ENCODE measurements around the gene EHBP1L1.

EHBP1L1 gene

DNA sequence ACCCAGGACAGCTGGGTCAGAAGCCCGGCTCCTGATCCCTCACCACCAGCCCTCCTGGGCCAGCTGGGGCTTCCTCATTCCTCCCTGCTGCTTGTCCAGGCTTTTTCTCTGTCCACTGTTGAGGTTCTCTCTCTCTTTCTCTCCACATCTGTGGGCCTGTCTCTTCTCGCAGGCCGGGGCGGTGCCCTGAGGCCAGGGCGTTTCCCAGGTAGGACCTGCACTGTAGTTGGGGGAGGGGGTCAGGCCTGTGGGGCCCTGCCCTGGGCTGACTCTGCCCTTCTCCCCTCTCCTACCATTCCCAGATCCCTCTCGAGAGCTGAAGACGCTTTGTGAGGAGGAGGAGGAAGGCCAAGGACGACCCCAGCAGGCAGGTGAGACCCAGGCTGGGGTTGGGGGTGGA, 4.9 kb downstream of the EHBP1L1 start:
- peaks cover 18% of the 10 kb centered on the region for H3K79me2 ChIP-seq (ENCODE audit: insufficient read depth, low read length)
- no peaks in the 10 kb centered on the region for H3K27me3 ChIP-seq (ENCODE audit: insufficient read depth, low read length, poor library complexity)
- H3K9ac ChIP-seq (ENCODE audit: low read depth, low read length): no peak overlapping the region
- peaks cover 5% of the 10 kb centered on the region for H4K20me1 ChIP-seq (ENCODE audit: insufficient read depth, low read length)
- DNase-seq (no peak), ATAC-seq (ENCODE audit: insufficient read depth, low read depth) (no peak)
- H3K4me2 ChIP-seq (ENCODE audit: insufficient read depth, low read length): no peak overlapping the region
- no peak for TF ChIP-seq EZH2 (IDR thresholded peaks at IDR 0.05; ENCODE audit: borderline replicate concordance, low read depth, low read length, severe bottlenecking)
- TF ChIP-seq, protein P1, sequence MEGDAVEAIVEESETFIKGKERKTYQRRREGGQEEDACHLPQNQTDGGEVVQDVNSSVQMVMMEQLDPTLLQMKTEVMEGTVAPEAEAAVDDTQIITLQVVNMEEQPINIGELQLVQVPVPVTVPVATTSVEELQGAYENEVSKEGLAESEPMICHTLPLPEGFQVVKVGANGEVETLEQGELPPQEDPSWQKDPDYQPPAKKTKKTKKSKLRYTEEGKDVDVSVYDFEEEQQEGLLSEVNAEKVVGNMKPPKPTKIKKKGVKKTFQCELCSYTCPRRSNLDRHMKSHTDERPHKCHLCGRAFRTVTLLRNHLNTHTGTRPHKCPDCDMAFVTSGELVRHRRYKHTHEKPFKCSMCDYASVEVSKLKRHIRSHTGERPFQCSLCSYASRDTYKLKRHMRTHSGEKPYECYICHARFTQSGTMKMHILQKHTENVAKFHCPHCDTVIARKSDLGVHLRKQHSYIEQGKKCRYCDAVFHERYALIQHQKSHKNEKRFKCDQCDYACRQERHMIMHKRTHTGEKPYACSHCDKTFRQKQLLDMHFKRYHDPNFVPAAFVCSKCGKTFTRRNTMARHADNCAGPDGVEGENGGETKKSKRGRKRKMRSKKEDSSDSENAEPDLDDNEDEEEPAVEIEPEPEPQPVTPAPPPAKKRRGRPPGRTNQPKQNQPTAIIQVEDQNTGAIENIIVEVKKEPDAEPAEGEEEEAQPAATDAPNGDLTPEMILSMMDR (IDR thresholded peaks at IDR 0.05; ENCODE audit: borderline replicate concordance, extremely low read depth, low read length, poor library complexity, severe bottlenecking): no peak
- peaks cover 47% of the 10 kb centered on the region for H3K36me3 ChIP-seq (ENCODE audit: insufficient read depth, low read length)
- H3K27ac ChIP-seq (ENCODE audit: low read length): no peak overlapping the region
- peaks cover 21% of the 10 kb centered on the region for H3K4me1 ChIP-seq (ENCODE audit: insufficient read depth, low read length)
- H3K9me3 ChIP-seq (ENCODE audit: insufficient read depth, low read length, severe bottlenecking): no peaks in the 10 kb centered on the region
- H3K4me3 ChIP-seq (ENCODE audit: low read depth in 1 of 2, low read length in 2 of 2): no peak overlapping the region
- H2AFZ ChIP-seq (ENCODE audit: low read depth, low read length): no peak overlapping the region

DNA sequence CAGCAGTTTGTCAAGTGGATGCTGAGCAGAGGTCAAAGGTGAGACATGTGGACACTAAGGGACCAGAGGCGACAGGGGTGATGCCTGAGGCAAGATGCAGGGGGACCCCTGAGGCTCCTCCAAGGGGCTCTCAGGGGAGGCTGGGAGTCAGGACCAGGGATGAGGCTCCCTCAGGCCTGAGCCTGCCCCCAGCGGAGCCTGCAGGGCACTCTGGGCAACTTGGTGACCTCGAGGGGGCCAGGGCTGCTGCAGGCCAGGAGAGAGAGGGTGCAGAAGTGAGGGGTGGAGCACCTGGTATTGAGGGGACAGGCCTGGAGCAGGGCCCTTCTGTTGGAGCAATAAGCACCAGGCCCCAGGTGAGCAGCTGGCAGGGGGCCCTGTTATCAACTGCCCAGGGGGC, 6.1 kb downstream of the EHBP1L1 start:
- TF ChIP-seq, protein P1 (IDR thresholded peaks at IDR 0.05; ENCODE audit: borderline replicate concordance, extremely low read depth, low read length, poor library complexity, severe bottlenecking): no peak
- TF ChIP-seq EZH2 (IDR thresholded peaks at IDR 0.05; ENCODE audit: borderline replicate concordance, low read depth, low read length, severe bottlenecking): no peak
- no peak for ATAC-seq (ENCODE audit: insufficient read depth, low read depth)
- no peak overlapping the region for H3K9ac ChIP-seq (ENCODE audit: low read depth, low read length)
- no peak overlapping the region for H3K4me2 ChIP-seq (ENCODE audit: insufficient read depth, low read length)
- H3K4me3 ChIP-seq (ENCODE audit: low read depth in 1 of 2, low read length in 2 of 2): no peak overlapping the region
- no peak overlapping the region for H2AFZ ChIP-seq (ENCODE audit: low read depth, low read length)
- no peaks in the 10 kb centered on the region for H3K9me3 ChIP-seq (ENCODE audit: insufficient read depth, low read length, severe bottlenecking)
- H3K27ac ChIP-seq (ENCODE audit: low read length): no peak overlapping the region
- H3K4me1 ChIP-seq (ENCODE audit: insufficient read depth, low read length): peaks cover 12% of the 10 kb centered on the region
- peaks cover 55% of the 10 kb centered on the region for H3K36me3 ChIP-seq (ENCODE audit: insufficient read depth, low read length)
- H4K20me1 ChIP-seq (ENCODE audit: insufficient read depth, low read length): peaks cover 5% of the 10 kb centered on the region
- no peaks in the 10 kb centered on the region for H3K27me3 ChIP-seq (ENCODE audit: insufficient read depth, low read length, poor library complexity)
- DNase-seq: no peak
- H3K79me2 ChIP-seq (ENCODE audit: insufficient read depth, low read length): peaks cover 8% of the 10 kb centered on the region

DNA sequence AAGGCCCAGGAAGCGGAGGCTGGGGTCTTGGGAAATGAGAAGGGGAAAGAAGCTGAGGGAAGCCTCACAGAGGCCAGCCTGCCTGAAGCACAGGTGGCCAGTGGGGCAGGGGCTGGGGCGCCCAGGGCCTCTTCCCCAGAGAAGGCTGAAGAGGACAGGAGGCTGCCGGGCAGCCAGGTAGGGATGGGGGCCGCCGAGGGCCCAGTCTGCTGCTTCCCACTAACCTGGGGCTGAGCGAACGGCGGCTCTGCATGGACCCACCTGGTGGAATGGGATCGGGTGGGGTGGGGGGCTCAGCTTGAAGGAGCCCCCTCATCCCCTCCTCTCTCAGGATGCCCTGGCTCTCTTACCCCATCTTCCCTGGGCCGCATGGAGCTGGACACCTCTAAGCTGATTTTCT, 7.7 kb downstream of the EHBP1L1 start:
- TF ChIP-seq, protein P1 (IDR thresholded peaks at IDR 0.05; ENCODE audit: borderline replicate concordance, extremely low read depth, low read length, poor library complexity, severe bottlenecking): no peak
- TF ChIP-seq EZH2 (IDR thresholded peaks at IDR 0.05; ENCODE audit: borderline replicate concordance, low read depth, low read length, severe bottlenecking): no peak
- Histone ChIP-seq H3K4me1 (ENCODE audit: insufficient read depth, low read length) (no peaks in the 10 kb centered on the region), H3K27me3 (ENCODE audit: insufficient read depth, low read length, poor library complexity) (no peaks in the 10 kb centered on the region), H2AFZ (ENCODE audit: low read depth, low read length) (no peak overlapping the region), H3K79me2 (ENCODE audit: insufficient read depth, low read length) (no peaks in the 10 kb centered on the region; the same call in 1 of the 2 replicates), H3K4me2 (ENCODE audit: insufficient read depth, low read length) (no peak overlapping the region), H3K27ac (ENCODE audit: low read length) (no peak overlapping the region), H4K20me1 (ENCODE audit: insufficient read depth, low read length) (peaks cover 8% of the 10 kb centered on the region), H3K9ac (ENCODE audit: low read depth, low read length) (no peak overlapping the region), H3K9me3 (ENCODE audit: insufficient read depth, low read length, severe bottlenecking) (no peaks in the 10 kb centered on the region), H3K4me3 (ENCODE audit: low read depth in 1 of 2, low read length in 2 of 2) (no peak overlapping the region), H3K36me3 (ENCODE audit: insufficient read depth, low read length) (peaks cover 59% of the 10 kb centered on the region)
- no peak for DNase-seq
- no peak for ATAC-seq (ENCODE audit: insufficient read depth, low read depth)

DNA sequence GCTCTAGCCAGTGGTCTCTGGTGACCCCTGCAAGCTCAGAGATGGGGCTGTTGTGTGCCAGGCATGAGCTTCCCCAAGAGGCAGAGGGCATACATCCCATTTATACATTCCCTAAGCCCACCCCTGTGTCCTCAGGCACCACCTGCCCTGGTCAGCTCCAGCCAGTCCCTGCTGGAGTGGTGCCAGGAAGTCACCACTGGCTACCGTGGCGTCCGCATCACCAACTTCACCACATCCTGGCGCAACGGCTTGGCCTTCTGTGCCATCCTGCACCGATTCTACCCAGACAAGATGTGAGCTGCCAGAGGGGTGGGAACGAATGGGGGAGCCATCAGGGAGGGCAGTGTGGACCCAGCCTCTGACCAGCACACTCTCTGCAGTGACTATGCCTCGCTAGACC, 8.3 kb downstream of the EHBP1L1 start:
- Histone ChIP-seq H3K9me3 (ENCODE audit: insufficient read depth, low read length, severe bottlenecking) (no peaks in the 10 kb centered on the region), H3K36me3 (ENCODE audit: insufficient read depth, low read length) (peaks cover 54% of the 10 kb centered on the region), H3K9ac (ENCODE audit: low read depth, low read length) (no peak overlapping the region), H3K4me3 (ENCODE audit: low read depth in 1 of 2, low read length in 2 of 2) (no peak overlapping the region), H3K4me2 (ENCODE audit: insufficient read depth, low read length) (no peak overlapping the region), H2AFZ (ENCODE audit: low read depth, low read length) (no peak overlapping the region), H3K27ac (ENCODE audit: low read length) (no peak overlapping the region), H3K4me1 (ENCODE audit: insufficient read depth, low read length) (no peaks in the 10 kb centered on the region), H3K27me3 (ENCODE audit: insufficient read depth, low read length, poor library complexity) (no peaks in the 10 kb centered on the region), H3K79me2 (ENCODE audit: insufficient read depth, low read length) (no peaks in the 10 kb centered on the region; the same call in 1 of the 2 replicates), H4K20me1 (ENCODE audit: insufficient read depth, low read length) (peaks cover 4% of the 10 kb centered on the region)
- TF ChIP-seq, protein P1 (IDR thresholded peaks at IDR 0.05; ENCODE audit: borderline replicate concordance, extremely low read depth, low read length, poor library complexity, severe bottlenecking): no peak
- TF ChIP-seq EZH2 (IDR thresholded peaks at IDR 0.05; ENCODE audit: borderline replicate concordance, low read depth, low read length, severe bottlenecking): no peak
- ATAC-seq (ENCODE audit: insufficient read depth, low read depth): no peak
- no peak for DNase-seq

All from DND-41 (cell line).